GM18858 (cell line): ENCODE results near the gene PPP6R2.
A peak's percentile ranks its signal among the peaks of the same experiment; 100 is the strongest.

Experiments used
- ATAC-seq: cut with Tn5 transposase; IDR thresholded peaks from one replicate; pipeline ENCODE4 v1.9.1; 2021; ENCODE audit not compliant: unreplicated experiment

Gene PPP6R2

GRCh38 chr22:50305923-50306566, 37.1 kb upstream of the PPP6R2 start:
- ATAC-seq = no peak

DNA sequence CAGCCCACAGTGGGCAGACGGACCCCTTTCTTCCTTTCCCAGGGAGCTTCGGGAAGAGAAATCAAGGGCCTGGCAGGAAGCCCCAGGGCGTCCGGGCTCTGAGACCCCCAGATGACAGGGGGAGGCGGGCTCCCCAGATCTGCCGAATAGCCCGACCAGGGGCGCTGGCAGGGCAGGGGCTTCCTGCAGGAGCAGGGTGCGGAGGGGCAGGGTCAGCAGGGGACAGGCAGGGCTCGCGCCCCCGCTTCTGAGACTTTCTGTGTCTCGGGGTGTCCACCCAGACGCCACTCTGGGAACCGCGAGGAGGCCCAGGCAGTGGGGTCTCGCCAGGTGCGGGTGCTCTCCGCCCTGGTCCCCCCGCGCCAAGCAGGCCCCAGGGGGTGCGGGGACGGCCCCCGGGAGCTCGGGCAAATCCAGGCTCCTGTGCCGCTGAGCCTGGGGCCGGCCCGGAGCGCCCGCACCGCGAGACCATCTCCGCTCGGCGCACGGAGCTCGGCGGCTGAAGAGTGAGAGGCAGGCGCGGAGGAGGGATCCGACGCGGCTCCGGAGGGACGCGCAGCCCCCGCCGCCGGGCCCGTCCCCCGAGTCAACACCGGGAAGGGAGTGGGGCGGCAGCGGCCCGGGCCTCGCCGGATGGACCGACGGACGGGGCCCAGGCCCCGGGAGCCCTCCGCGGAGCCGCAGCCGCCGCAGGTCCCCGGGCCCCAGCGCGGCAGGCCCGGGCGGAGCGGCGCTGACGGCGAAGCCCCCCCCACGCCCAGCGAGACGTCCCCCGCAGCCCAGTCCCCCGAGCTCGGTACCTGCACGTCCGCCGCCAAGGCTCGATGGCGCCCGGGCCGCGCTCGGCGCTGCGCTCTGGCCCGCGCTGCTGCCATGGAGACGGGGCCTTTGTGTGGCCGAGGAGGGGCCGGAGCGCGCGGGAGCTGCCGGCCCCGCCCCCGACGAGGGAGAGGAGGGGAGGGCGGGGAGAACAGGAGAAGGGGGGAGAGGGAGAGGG, 36.1 kb upstream of the PPP6R2 start, which contains the start of gene PLXNB2:
Gene PLXNB2 (minus strand): TSS at position 894 of the 997 bp plus-strand sequence. CDS start 17,062 bp downstream, outside the sequence.
- no peak for ATAC-seq

DNA sequence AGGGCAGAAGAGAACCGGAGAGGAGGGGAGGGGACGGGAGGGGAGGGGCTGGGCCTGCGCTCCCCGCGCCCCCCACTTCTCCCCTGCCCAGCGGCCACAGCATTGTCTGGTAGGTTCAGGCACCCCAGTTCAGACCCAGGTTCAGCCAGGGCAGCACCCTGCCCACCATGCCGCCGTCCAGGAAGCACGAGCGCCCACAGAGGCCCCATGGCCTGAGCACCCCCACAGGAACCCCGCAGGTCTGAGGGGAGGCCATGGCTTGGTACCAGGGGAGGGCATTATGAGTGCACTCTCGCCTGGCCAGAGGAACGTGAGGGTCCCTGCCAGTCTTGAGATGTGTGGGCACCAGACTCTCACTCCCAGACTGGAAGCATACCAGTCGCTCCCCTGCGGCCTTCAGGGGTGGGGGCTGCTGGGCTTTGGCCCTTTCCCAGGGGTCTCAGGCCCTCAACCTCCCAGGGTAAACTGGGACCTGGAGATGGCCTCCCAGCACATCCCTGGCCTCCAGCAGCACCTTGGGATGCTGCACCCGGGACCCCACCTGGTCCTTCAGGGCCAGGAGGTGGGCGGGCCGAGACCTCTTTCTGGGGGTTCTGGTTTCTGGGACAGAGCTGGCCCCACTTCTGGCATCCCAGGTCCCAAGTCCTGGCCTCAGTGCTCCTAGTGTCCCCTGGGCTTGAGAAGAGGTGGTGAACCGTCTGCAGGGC, 35.1 kb upstream of the PPP6R2 start:
- ATAC-seq = no peak

GRCh38 chr22:50308597-50308935, 34.6 kb upstream of the PPP6R2 start:
- no peak for ATAC-seq

GRCh38 chr22:50308986-50309600, 34.0 kb upstream of the PPP6R2 start:
- ATAC-seq = no peak

DNA sequence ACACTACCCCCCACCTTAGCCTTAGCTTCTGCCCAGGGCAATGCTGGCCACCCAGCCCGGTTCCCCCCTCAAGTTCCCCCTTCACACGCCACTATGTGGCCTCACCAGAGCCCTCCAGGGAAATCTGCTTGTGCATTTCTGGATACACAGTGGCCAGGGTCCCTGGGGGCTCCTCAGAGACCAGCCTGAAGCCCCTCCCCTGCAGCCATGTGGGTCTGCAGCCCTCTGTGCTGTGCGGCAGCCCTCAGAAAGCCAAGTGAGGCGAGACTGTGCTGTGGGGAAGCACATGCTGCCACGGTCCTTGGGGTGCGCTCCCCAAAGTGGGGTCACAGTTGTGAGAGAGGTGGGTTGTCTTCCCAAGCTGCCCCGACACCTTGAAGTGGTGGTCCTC, 33.5 kb upstream of the PPP6R2 start:
- ATAC-seq = no peak

GRCh38 chr22:50310031-50310722, 33.0 kb upstream of the PPP6R2 start:
- ATAC-seq = no peak

GRCh38 chr22:50310949-50311444, 32.1 kb upstream of the PPP6R2 start:
- no peak for ATAC-seq

GRCh38 chr22:50311606-50312351, 31.3 kb upstream of the PPP6R2 start:
- no peak for ATAC-seq

DNA sequence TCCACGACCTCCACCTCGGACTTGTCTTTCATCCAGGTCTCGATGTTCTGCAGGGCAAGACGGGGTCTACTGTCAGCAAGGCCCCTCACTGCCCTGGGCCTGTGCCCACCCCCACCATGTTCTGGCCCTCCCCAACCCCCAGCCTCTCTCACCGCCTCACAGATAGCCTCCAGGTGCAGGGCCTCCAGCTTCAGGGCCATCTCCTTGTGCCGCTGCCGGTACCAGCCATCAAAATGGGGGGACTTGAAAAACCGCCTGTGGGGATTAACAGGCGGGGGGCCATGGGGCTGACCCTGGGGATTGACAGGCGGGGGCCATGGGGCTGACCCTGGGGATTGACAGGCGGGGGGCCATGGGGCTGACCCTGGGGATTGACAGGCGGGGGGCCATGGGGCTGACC, 30.8 kb upstream of the PPP6R2 start:
- ATAC-seq = no peak

DNA sequence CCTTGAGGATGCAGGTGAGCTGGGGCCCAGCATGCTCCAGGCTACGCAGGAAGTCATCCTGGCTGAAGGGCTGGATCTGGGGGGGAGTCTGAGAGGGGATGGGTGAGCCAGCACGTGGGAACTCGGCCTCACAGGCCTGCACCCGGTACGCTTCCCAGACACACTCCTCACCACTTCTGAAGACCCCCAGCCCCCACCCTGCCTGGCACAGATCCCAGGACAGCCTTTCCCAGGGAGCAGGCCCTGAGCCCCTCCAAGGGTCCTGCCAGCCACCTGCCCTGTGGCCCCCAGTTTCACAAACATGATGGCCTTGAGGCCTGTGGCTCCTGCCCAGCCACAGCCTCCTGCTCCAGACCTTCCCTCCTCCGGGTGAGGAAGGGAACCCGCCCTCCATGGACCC, 30.1 kb upstream of the PPP6R2 start:
- ATAC-seq = no peak

DNA sequence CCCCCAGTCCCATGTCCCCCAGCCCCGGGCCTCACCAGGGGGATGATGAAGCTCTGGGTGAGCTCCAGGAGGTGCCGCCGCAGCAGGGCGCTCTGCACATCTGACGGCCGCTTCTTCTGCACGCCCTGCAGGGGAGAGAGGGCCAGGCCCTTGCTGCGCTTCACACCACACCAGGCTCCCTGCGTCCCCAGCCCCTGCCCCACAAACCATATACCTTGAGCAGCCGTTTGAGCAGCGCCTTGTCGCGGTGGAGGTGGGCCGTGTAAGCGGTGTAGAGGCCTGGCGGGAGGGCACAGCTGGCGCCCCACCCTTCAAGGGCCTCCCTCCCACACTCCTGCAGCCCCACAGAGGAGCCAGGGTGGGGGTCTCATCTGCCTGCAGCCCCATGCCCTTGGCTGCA, 29.5 kb upstream of the PPP6R2 start:
- no peak for ATAC-seq

DNA sequence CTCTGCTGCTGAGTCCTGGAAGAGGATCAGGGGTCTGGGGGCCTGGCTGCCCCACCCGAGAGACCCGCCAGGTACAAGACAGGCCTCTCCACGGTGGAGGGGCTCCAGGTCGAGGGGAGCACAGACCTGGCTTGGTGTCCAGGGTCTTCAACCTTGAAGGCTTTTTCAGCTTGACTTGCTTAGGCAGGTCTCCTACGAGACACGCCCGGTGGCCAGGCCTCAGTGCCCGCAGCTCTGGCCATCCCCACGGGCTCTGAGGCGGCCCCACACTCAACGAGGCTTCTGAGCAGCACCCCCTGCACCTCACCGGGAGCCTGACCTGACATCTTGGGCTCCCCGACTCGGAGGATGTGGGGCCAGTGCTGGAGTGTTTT, 29.1 kb upstream of the PPP6R2 start:
- ATAC-seq = no peak

- ATAC-seq = peak; percentile 50
These were observed 28.5 kb upstream of the PPP6R2 start for GRCh38 chr22:50314455-50315288.

- ATAC-seq = no peak
These were observed 27.6 kb upstream of the PPP6R2 start for GRCh38 chr22:50315289-50316113.

DNA sequence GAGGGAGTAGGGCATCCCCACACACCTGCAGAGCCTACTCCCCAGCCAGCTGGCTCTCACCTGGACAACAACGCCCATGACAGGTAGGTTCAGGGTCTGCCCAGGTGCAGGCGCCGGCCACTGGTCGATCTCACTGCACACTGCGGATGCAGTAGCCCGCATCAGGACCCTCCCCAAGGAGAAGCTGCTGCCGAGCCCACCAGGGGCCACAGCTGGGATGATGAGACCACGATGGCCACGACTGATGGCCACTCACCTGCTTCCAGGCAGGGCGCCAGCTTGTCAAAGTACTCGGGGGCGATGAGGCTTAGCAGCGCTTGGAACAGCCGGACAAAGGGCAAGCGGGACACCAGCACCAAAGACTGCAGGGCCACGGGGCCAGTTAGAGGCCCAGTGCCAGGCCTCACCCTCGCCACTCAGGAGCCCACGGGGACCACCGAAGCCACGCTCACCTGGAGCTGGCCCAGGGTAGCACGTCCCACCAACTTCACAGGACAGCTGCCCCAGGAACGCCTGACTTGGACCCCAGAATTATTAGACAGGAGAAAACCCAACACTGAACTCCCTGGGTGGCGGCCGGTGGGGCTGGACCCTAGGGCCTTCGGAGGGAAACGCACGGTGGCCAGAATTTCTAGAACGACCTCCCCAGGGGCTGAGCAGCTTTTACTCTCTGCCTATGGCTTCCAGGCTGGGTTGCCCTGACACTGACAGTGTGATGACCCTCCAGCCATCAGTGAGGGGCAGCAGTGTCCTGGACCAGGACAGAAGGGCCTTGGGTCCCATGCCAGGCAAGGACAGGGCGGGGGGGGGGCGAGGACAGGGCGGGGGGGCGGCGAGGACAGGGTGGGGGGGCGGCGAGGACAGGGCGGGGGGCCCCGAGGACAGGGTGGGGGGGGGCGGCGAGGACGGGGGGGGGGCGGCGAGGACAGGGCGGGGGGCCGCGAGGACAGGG, 26.7 kb upstream of the PPP6R2 start:
- ATAC-seq = no peak

DNA sequence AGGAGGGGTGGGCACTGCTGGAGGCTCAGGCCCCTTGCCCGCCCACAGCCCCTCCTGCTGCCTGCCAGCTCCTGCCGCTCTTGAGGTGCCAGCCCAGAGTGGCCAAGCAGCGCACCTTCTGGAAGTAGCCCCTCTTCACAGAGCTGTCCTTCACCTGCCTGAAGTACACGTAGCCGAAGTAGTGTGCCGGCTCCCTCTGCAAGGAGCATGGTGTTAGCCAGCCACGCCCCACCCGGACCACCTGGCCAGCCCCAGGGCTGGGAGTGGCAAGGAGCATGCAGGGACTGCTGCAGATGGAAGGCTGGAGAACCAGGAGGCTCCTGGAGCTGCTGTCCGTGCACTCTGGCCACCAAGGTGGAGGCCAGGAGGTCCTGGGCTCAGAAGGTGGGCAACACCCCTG, 25.9 kb upstream of the PPP6R2 start:
- ATAC-seq = no peak
